Measurements from ENCODE around the gene GPR107. TPM values are rescaled to one million over a fixed set of nuclear protein-coding genes. Genes with fewer than 3 reads are reported as not detected.

GPR107 gene
- total RNA-seq, 2 donors from 2014 or later: 42.2 to 51.2 TPM

GRCh38 chr9:130041648-130042405 lies 11.9 kb upstream of the GPR107 start:
- intact Hi-C loops (cut with DNase I): loop anchor here (5.0 kb wide), 1 partner anchor 155 kb away; no protein-coding TSS in a partner anchor

GRCh38 chr9:130042406-130042884 lies 11.3 kb upstream of the GPR107 start:
- intact Hi-C loops (cut with DNase I): loop anchor here (5.0 kb wide), 1 partner anchor 155 kb away; no protein-coding TSS in a partner anchor
- Histone ChIP-seq H3K4me3 (peak overlapping the region; percentile 89), H3K9me3 (no peaks in the 10 kb centered on the region), H3K36me3 (no peaks in the 10 kb centered on the region), H3K27me3 (no peaks in the 10 kb centered on the region), H3K27ac (peak overlapping the region; percentile 84), H3K4me1 (peaks cover 6% of the 10 kb centered on the region), H3K9ac (ENCODE audit: low read depth in 2 of 2, low read length in 2 of 2) (peak overlapping the region; percentile 84 to 92)
- no peak for TF ChIP-seq CTCF (IDR thresholded peaks at IDR 0.05)
- DNase-seq: no peak

More at GRCh38 chr9:130041648-130042405, 11.9 kb upstream of the GPR107 start:
- peak overlapping the region; percentile 84 for H3K27ac ChIP-seq
- peak overlapping the region; percentile 84 to 92 for H3K9ac ChIP-seq (ENCODE audit: low read depth in 2 of 2, low read length in 2 of 2)
- peak overlapping the region; percentile 89 for H3K4me3 ChIP-seq
- H3K36me3 ChIP-seq: no peaks in the 10 kb centered on the region
- peaks cover 6% of the 10 kb centered on the region for H3K4me1 ChIP-seq
- no peaks in the 10 kb centered on the region for H3K27me3 ChIP-seq
- H3K9me3 ChIP-seq: no peaks in the 10 kb centered on the region
- TF ChIP-seq CTCF (IDR thresholded peaks at IDR 0.05): no peak
- DNase-seq: peak; percentile 29

- Histone ChIP-seq H3K27me3 (no peaks in the 10 kb centered on the region), H3K9ac (ENCODE audit: low read depth in 2 of 2, low read length in 2 of 2) (peak within 1 kb of the TSS; percentile 84 to 92), H3K36me3 (no peaks in the 10 kb centered on the region), H3K9me3 (no peaks in the 10 kb centered on the region), H3K4me3 (peak within 1 kb of the TSS; percentile 89), H3K4me1 (peaks cover 6% of the 10 kb centered on the region), H3K27ac (peak within 1 kb of the TSS; percentile 84)
- peak; percentile 80 for DNase-seq
- intact Hi-C loops (cut with DNase I): loop anchor here (5.0 kb wide), 1 partner anchor 156 kb away; no protein-coding TSS in a partner anchor
- TF ChIP-seq CTCF (IDR thresholded peaks at IDR 0.05): no peak
These were observed 10.6 kb upstream of the GPR107 start, which contains the start of gene FNBP1 for GRCh38 chr9:130042885-130043653. Gene FNBP1, minus strand, starts transcription at chr9:130043189. Its CDS starts 214 bp downstream, at chr9:130042975.

GRCh38 chr9:130043654-130044623 lies 9.8 kb upstream of the GPR107 start:
- Histone ChIP-seq H3K9ac (ENCODE audit: low read depth in 2 of 2, low read length in 2 of 2) (peak overlapping the region; percentile 48 to 87), H3K36me3 (no peaks in the 10 kb centered on the region), H3K9me3 (no peaks in the 10 kb centered on the region), H3K4me3 (peak overlapping the region; percentile 89), H3K27ac (peak overlapping the region; percentile 84), H3K4me1 (peaks cover 6% of the 10 kb centered on the region), H3K27me3 (no peaks in the 10 kb centered on the region)
- TF ChIP-seq CTCF (IDR thresholded peaks at IDR 0.05): no peak
- DNase-seq: peak; percentile 56
- intact Hi-C loops (cut with DNase I): loop anchor here (5.0 kb wide), 1 partner anchor 157 kb away; no protein-coding TSS in a partner anchor
